A549 (cell line): ENCODE measurements around the gene UCHL5. TPM values are rescaled to one million over a fixed set of nuclear protein-coding genes. Genes with fewer than 3 reads are reported as not detected.

Source experiments
- ATAC-seq, 2 experiments: fragments of 200-7000 bp in 1 of 2; fragments of >200 bp in 1 of 2; cut with Nextera tagmentation in 1 of 2; cut with Tn5 transposase in 1 of 2; 3 replicates each; pipeline versions ENCODE4 v1.8.0 to v1.9.1; 2018 to 2020; ENCODE audit warnings: mild to moderate bottlenecking in 1 of 2, moderate library complexity in 1 of 2
- CTCF ChIA-PET: fragments of 300-600 bp; sonication (Branson Sonifier 250); formaldehyde crosslinking; extraction: SDS; loops from one replicate; lab custom pipeline; 2021; ENCODE audit warnings: antibody characterized with exemption, inconsistent platforms; lab: Yijun Ruan, JAX
- POLR2A ChIA-PET: fragments of 350-600 bp; formaldehyde crosslinking; extraction: SDS; loops from one replicate; lab custom pipeline; 2021; ENCODE audit warnings: antibody characterized with exemption, inconsistent platforms; lab: Yijun Ruan, JAX
- DNase-seq, 2 experiments: peaks; one replicate each; pipeline versions ENCODE4 v3.0.0 to v3.0.0-alpha.2; 2011 to 2016; ENCODE audit warnings: low read depth in 1 of 2, low spot score in 1 of 2
- FAIRE-seq: peaks from 2 replicates; lab custom pipeline; 2011; peaks lifted over from hg19 to GRCh38; lab: Jason Lieb, UNC
- H3K27ac ChIP-seq, 2 experiments: fragments of >200 bp; sonication (Bioruptor Twin); formaldehyde crosslinking; 3 replicates each; pipeline ENCODE4 v1.5.1; 2016 to 2017
- H3K4me1 ChIP-seq: fragments of >200 bp; sonication (Bioruptor Twin); formaldehyde crosslinking; 3 replicates; pipeline ENCODE4 v1.6.1; 2016
- H3K4me2 ChIP-seq: fragments of >200 bp; sonication (Bioruptor Twin); formaldehyde crosslinking; 3 replicates; pipeline ENCODE4 v1.6.1; 2016
- H3K4me3 ChIP-seq: fragments of >200 bp; sonication (Bioruptor Twin); formaldehyde crosslinking; 3 replicates; pipeline ENCODE4 v1.5.1; 2016
- H3K9me3 ChIP-seq: fragments of >200 bp; sonication (Bioruptor Twin); formaldehyde crosslinking; 3 replicates; pipeline ENCODE4 v1.6.1; 2016
- CBX2 ChIP-seq: fragments of 200-600 bp; sonication (generic); IDR thresholded peaks from 2 replicates; pipeline ENCODE4 v1.6.1; 2016; ENCODE audit warnings: low read depth, mild to moderate bottlenecking, borderline replicate concordance
- CHD4 ChIP-seq: fragments of 200-600 bp; sonication (generic); IDR thresholded peaks from 2 replicates; pipeline ENCODE4 v1.6.1; 2016; ENCODE audit warnings: antibody characterized with exemption, mild to moderate bottlenecking, borderline replicate concordance
- EP300 ChIP-seq, 2 experiments: fragments of >200 bp; sonication (Bioruptor Twin); formaldehyde crosslinking; IDR thresholded peaks; 2 replicates in 1 of 2; 3 replicates in 1 of 2; pipeline ENCODE4 v1.6.1; 2016 to 2017
- ESRRA ChIP-seq: fragments of 150-350 bp; IDR thresholded peaks from 2 replicates; pipeline ENCODE4 v1.6.1; 2014; ENCODE audit warnings: mild to moderate bottlenecking, low read length, borderline replicate concordance
- FOSB ChIP-seq: fragments of 250-450 bp; sonication (Bioruptor Pico); IDR thresholded peaks from 2 replicates; pipeline ENCODE4 v1.5.0; 2020; ENCODE audit warnings: mild to moderate bottlenecking, moderate library complexity
- FOSL2 ChIP-seq, 2 experiments: fragments of 450-650 bp in 1 of 2; fragments of >200 bp in 1 of 2; sonication (Bioruptor Twin) in 1 of 2; formaldehyde crosslinking; IDR thresholded peaks; 2 replicates each; pipeline versions ENCODE4 v1.5.0 to v1.6.1; 2016 to 2020; ENCODE audit warnings: mild to moderate bottlenecking in 1 of 2, moderate library complexity in 1 of 2
- GATA3 ChIP-seq: IDR thresholded peaks from 2 replicates; pipeline ENCODE4 v1.6.1; 2012; ENCODE audit warnings: borderline replicate concordance
- HOXA7 ChIP-seq: fragments of 250-450 bp; sonication (Bioruptor Pico); IDR thresholded peaks from 2 replicates; pipeline ENCODE4 v1.5.0; 2020; ENCODE audit warnings: mild to moderate bottlenecking, moderate library complexity
- JUN ChIP-seq, 2 experiments: fragments of >200 bp; sonication (Bioruptor Twin); formaldehyde crosslinking; IDR thresholded peaks; 2 replicates in 1 of 2; 3 replicates in 1 of 2; pipeline ENCODE4 v1.6.1; 2016 to 2017
- JUNB ChIP-seq: fragments of >200 bp; sonication (Bioruptor Twin); formaldehyde crosslinking; IDR thresholded peaks from 2 replicates; pipeline ENCODE4 v1.6.1; 2016
- POLR2AphosphoS2 ChIP-seq: conservative IDR thresholded peaks from 2 replicates; pipeline ENCODE4 v1.6.1; 2012; ENCODE audit warnings: low read length, improper control_type of control experiment, inconsistent platforms
- SREBF2 ChIP-seq: fragments of 450-650 bp; IDR thresholded peaks from 2 replicates; pipeline ENCODE4 v1.6.1; 2014; ENCODE audit warnings: mild to moderate bottlenecking, moderate library complexity
- TP53 ChIP-seq: fragments of 250-450 bp; sonication (Bioruptor Pico); IDR thresholded peaks from 2 replicates; pipeline ENCODE4 v1.5.0; 2021; ENCODE audit warnings: mild to moderate bottlenecking, moderate library complexity
- ZFP36 ChIP-seq: fragments of 450-650 bp; IDR thresholded peaks from 2 replicates; pipeline ENCODE4 v1.6.1; 2014; ENCODE audit warnings: borderline replicate concordance; ENCODE audit not compliant: partially characterized antibody
- ZSCAN20 ChIP-seq: fragments of 250-450 bp; sonication (Bioruptor Pico); IDR thresholded peaks from 2 replicates; pipeline ENCODE4 v1.8.0; 2022; ENCODE audit warnings: mild to moderate bottlenecking, moderate library complexity
- WGBS: methylation state at CpG from one replicate; pipeline ENCODE4 v1.1.6; 2017; ENCODE audit errors: missing lambda C conversion rate; 5-methylcytosine and 5-hydroxymethylcytosine counted together
- polyA plus RNA-seq, 4 experiments: library from polyadenylated mRNA; depleted of rRNA in 3 of 4; stranded (reverse); fragments of >200 nt; fragmentation: RNase III in 1 of 4; extraction: RNeasy Plus Mini Kit Qiagen cat#74134 plus additional on column Dnase treatment in 1 of 4; gene quantifications; 2 replicates in 3 of 4; 3 replicates in 1 of 4; pipeline ENCODE4 v1.2.3, GENCODE V29; 2011 to 2017
- TF ChIP-seq, protein P1 (sequence below): IDR thresholded peaks from 2 replicates; pipeline ENCODE4 v1.6.1; 2012; ENCODE audit warnings: low read depth, borderline replicate concordance
- TF ChIP-seq, protein P2 (sequence below): fragments of >200 bp; sonication (Bioruptor Twin); formaldehyde crosslinking; IDR thresholded peaks from 2 replicates; pipeline ENCODE4 v1.6.1; 2016

Gene UCHL5
- polyA plus RNA-seq, 2 of the 4 experiments (the other 2 are of a cell fraction), result 53.0 to 68.3 TPM

DNA sequence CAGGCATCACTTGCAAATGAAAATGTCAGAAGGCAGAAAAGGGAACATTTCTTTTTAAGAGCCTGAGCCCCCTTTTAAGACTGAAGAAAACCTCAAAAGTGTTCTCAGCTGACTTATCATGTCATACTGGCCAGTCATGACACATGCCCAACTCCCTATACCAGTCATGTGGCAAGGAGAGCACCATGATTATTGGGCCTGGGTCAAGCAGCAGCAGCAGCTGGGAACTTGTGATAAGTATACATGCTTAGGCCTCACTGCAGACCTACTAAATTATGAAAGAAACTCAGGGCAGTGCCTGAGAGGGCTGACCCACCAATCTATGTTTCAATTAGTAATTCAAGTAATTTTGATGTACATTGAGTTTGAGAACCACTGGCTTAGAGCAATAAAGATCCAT, 8.9 kb upstream of the UCHL5 start:
- H3K27ac ChIP-seq, result no peak overlapping the region
- H3K4me2 ChIP-seq, result no peak overlapping the region
- TF ChIP-seq POLR2AphosphoS2 (no peak), JUNB (no peak)
- no peak for FAIRE-seq
- no peaks in the 10 kb centered on the region for H3K9me3 ChIP-seq
- no peak overlapping the region for H3K4me3 ChIP-seq
- CTCF ChIA-PET, result interaction anchor here (0.9 kb wide), 1 partner anchor 81 kb away, joined by 3 read pairs; no protein-coding TSS in a partner anchor
- H3K4me1 ChIP-seq, result no peaks in the 10 kb centered on the region
- no peak for ATAC-seq
- DNase-seq, result no peak
- POLR2A ChIA-PET, result no interaction called here

DNA sequence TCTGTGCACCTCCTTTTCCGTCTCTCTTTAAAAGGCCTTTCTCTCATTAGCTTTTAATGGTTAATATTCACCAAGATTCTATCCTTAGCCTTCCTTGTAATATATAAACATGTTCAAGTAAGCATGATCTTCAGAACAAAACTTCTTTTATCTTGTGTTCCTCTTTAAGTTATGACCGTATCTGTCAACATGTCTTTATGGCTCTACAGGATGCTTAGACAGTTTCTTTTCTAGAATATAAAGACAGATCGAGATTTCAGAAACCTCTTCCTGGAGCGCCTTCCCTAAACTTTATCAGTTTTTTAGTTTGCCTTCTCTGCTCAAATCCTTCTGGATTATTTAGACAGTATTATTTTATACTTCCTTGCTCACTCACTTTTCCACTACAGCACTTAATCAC, 7.4 kb upstream of the UCHL5 start:
- ChIA-PET POLR2A (no interaction called here), CTCF (no interaction called here)
- Histone ChIP-seq H3K9me3 (0 out of 3 replicates have a peak, but pooled peaks cover 4% of the 10 kb centered on the region), H3K4me3 (no peak overlapping the region), H3K4me1 (no peaks in the 10 kb centered on the region), H3K27ac (no peak overlapping the region), H3K4me2 (no peak overlapping the region)
- TF ChIP-seq POLR2AphosphoS2, result no peak
- no peak for TF ChIP-seq CBX2
- no peak for TF ChIP-seq TP53
- TF ChIP-seq ESRRA, result no peak
- no peak for TF ChIP-seq HOXA7
- no peak for FAIRE-seq
- DNase-seq, result no peak
- ATAC-seq, result no peak
- 86% methylated on average over 4 of the region's 4 CpGs for WGBS

DNA sequence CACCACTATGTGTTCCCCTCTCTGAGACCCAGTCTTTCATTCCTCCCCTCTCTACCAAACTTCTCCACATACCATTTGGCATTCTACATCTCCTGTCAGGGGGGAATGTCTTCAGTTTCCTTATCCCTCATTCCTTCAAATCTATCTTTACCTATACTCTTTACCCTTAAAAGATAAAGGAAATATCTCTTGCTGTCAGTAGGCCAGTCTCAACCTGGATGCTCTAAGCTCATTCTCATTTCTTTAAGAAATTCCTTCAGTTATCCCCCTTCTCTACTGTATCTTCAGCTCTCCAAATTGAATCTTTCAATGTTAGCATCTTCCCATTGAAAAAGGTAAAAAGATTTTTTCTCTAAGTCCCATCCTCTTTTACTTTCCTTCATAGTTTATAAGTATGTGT, 6.8 kb upstream of the UCHL5 start:
- Histone ChIP-seq H3K4me3 (no peak overlapping the region), H3K27ac (no peak overlapping the region), H3K4me2 (no peak overlapping the region), H3K9me3 (0 out of 3 replicates have a peak, but pooled peaks cover 4% of the 10 kb centered on the region), H3K4me1 (peaks cover 6% of the 10 kb centered on the region; the same call in 1 of the 3 replicates)
- no peak for ATAC-seq
- ChIA-PET CTCF (no interaction called here), POLR2A (no interaction called here)
- no peak for FAIRE-seq
- TF ChIP-seq FOSL2 (IDR thresholded peaks at IDR 0.05), result no peak
- no peak for TF ChIP-seq FOSL2 (CRISPR knock-in tag; IDR thresholded peaks at IDR 0.05)
- TF ChIP-seq ZFP36, result no peak
- no peak for TF ChIP-seq JUN (IDR thresholded peaks at IDR 0.05)
- no peak for TF ChIP-seq TP53
- no peak for TF ChIP-seq FOSB (CRISPR knock-in tag)
- no peak for DNase-seq

DNA sequence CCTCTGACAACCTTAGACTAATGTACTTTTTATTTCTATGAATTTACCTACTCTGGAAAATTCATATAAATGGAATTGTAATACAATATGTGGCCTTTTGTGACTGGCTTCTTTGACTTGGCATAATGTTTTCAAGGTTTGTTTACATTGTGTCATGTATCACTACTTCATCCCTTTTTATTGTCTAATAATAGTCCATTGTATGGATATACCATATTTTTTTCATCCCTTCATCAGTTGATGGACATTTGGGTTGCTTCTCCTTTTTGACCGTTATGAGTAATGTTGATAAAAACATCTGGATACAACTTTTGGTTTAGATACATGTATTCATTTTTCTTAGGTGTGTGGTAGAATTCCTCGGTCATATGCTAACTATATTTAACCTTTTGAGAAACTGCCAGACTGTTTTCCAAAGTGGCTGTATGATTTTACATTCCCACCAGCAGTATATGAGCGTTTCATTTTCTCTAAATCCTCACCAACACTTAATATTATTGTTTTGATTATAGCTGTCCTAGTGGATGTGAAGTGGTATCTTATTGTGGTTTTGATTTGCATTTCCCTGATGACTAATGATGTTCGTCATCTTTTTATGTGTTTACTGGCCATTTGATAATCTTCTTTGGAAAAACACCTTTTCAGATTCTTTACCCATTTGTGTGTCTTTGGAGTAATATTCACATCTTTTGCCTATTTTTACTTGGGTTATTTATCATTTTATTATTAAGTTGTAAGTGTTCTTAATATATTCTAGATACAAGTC, 3.7 kb upstream of the UCHL5 start:
- TF ChIP-seq, protein P1, sequence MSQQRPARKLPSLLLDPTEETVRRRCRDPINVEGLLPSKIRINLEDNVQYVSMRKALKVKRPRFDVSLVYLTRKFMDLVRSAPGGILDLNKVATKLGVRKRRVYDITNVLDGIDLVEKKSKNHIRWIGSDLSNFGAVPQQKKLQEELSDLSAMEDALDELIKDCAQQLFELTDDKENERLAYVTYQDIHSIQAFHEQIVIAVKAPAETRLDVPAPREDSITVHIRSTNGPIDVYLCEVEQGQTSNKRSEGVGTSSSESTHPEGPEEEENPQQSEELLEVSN, result no peak
- no peak for TF ChIP-seq CHD4
- no peak for TF ChIP-seq GATA3
- no peak for TF ChIP-seq TP53
- TF ChIP-seq SREBF2, result no peak
- TF ChIP-seq, protein P2, sequence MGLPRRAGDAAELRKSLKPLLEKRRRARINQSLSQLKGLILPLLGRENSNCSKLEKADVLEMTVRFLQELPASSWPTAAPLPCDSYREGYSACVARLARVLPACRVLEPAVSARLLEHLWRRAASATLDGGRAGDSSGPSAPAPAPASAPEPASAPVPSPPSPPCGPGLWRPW, result no peak
- no peak for TF ChIP-seq ZSCAN20 (CRISPR knock-in tag)
- no peak for TF ChIP-seq EP300 (IDR thresholded peaks at IDR 0.05)
- Histone ChIP-seq H3K9me3 (0 out of 3 replicates have a peak, but pooled peaks cover 4% of the 10 kb centered on the region), H3K4me3 (no peak overlapping the region), H3K27ac (no peak overlapping the region), H3K4me1 (peaks cover 11% of the 10 kb centered on the region), H3K4me2 (no peak overlapping the region)
- CTCF ChIA-PET, result no interaction called here
- ATAC-seq, result no peak
- 93% methylated on average over 4 of the region's 4 CpGs for WGBS
- no peak for DNase-seq
- FAIRE-seq, result no peak
- POLR2A ChIA-PET, result no interaction called here
